ENCODE results near the gene SPRR2B.
"Not testable (repeated sequence)": the region's sequence is repeated elsewhere in the genome, so short reads cannot be mapped to it uniquely, and the experiment has no call there.

SPRR2B gene

DNA sequence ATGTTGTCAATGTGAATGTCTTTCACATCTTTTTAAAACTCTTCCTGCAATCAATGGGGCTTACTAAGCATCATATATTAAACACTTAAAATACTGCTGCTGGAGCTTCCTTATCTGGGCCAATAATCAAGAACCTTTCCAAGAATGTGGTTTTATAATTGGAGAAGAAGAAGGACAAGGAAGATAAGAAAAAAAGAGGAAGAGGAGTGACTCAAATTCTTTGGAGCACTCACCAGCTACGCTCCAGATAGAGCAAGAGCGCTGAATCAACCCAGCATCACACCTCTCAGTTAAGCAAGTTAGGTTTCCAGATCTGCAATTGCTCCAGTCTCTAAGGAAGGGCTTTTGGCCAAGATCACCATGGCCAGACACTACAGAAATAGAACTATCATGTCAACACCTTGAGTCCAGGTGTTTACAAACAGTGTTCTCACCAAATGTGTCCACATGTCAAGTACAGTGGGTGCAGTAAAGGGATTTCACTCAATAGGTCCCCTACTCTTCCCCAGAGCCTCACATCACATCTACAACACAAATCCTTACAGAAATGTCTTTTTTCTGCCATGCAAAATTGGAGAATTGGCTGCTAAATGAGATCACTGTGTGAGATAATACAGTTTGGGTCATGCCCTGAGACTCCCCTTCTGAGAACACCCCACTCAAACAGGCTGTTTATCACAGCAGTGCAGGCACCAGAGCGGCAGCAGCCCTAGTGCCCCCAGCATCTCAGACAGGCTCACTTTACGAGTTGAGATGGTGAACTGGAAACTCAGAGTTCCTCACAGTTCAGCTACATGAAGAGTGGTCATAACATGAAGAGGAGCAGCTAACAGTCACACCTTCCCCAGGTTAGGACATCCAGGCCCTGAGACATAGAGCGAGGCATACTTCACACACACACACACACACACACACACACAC, 1.7 kb upstream of the SPRR2B start:
- H3K36me3 ChIP-seq (ENCODE audit: control insufficient read depth, insufficient read depth, low read length): no peaks in the 10 kb centered on the region
- no peaks in the 10 kb centered on the region for H3K9me3 ChIP-seq (ENCODE audit: control insufficient read depth, low read length)
- no peak overlapping the region for H3K9ac ChIP-seq (ENCODE audit: low read length)
- no peaks in the 10 kb centered on the region for H3K27me3 ChIP-seq (ENCODE audit: control insufficient read depth, insufficient read depth, low read length)
- no peaks in the 10 kb centered on the region for H3K4me1 ChIP-seq (ENCODE audit: control insufficient read depth, insufficient read depth, low read length)
- H3K4me3 ChIP-seq (ENCODE audit: low read length): no peak overlapping the region

DNA sequence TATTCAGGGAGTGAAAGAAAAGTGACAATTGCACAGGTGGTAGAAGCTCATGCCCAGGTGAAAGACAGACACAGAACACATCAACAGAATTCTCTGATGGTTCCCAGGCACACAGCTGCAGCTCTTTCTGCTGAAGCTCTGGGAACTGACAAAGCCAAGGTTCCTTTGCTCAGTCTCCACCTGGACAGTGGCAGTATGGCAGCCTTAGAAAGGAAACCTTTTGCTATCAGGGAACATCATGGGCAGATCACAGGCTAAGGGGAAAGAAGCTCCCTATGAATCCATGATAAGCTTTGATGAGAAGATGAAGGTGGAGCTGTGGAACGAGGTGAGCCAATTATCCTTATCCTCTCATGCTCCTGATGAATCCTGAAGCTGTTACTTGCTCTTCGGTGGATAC, 1.2 kb downstream of the SPRR2B start:
- Histone ChIP-seq H3K9ac (ENCODE audit: low read length) (no peak overlapping the region), H3K4me3 (ENCODE audit: low read length) (no peak overlapping the region), H3K9me3 (ENCODE audit: control insufficient read depth, low read length) (no peaks in the 10 kb centered on the region), H3K27me3 (ENCODE audit: control insufficient read depth, insufficient read depth, low read length) (no peaks in the 10 kb centered on the region), H3K36me3 (ENCODE audit: control insufficient read depth, insufficient read depth, low read length) (no peaks in the 10 kb centered on the region), H3K4me1 (ENCODE audit: control insufficient read depth, insufficient read depth, low read length) (no peaks in the 10 kb centered on the region)

DNA sequence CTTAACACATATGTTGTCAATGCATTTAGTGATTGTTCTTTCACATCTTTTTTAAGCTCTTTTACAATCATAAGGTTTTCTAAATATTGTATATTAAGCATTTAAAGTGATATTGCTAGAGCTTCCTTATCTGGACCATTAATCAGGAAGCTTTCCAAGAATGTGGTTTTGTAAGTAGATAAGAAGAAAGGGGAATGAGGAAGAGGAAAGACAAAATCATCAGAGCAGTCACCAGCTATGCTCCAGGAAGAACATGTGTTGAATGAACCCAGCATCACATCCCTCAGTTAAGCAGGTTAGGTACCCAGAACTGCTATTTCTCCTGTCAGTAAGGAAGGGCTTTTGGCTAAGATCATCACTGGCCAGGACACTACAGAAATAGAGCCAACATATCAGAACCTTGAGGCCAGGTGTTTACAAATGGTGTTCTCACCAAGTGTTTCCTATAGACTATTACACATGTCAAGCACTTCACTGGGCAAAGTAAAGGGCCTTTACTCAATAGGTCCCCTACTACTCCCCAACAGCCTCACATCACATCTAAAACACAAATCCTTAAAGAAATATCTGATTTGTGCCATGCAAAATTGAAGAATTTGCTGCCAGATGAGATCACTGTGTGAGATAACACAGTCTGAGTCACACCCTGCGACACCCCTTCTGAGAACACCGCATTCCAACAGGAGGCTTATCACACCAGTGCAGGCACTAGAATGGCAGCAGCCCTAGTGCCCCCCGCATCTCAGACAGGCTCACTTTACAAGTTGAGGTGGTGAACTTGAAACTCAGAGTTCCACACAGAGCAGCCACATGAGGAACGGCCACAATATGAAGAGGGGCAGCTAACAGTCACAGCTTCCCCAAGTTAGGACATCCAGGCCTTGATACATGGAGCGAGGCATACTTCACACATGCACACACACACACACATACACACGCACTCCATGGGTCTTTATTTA, 12.3 kb downstream of the SPRR2B start:
- H3K4me3 ChIP-seq (ENCODE audit: low read length): no peak overlapping the region
- no peaks in the 10 kb centered on the region for H3K27me3 ChIP-seq (ENCODE audit: control insufficient read depth, insufficient read depth, low read length)
- no peak overlapping the region for H3K9ac ChIP-seq (ENCODE audit: low read length)
- H3K9me3 ChIP-seq (ENCODE audit: control insufficient read depth, low read length): no peaks in the 10 kb centered on the region
- H3K4me1 ChIP-seq (ENCODE audit: control insufficient read depth, insufficient read depth, low read length): no peaks in the 10 kb centered on the region
- H3K36me3 ChIP-seq (ENCODE audit: control insufficient read depth, insufficient read depth, low read length): no peaks in the 10 kb centered on the region

GRCh38 chr1:153058154-153058553, 13.3 kb downstream of the SPRR2B start:
- Histone ChIP-seq H3K36me3 (ENCODE audit: control insufficient read depth, insufficient read depth, low read length) (no peaks in the 10 kb centered on the region), H3K4me3 (ENCODE audit: low read length) (no peak overlapping the region), H3K9ac (ENCODE audit: low read length) (no peak overlapping the region), H3K9me3 (ENCODE audit: control insufficient read depth, low read length) (no peaks in the 10 kb centered on the region), H3K27me3 (ENCODE audit: control insufficient read depth, insufficient read depth, low read length) (no peaks in the 10 kb centered on the region), H3K4me1 (ENCODE audit: control insufficient read depth, insufficient read depth, low read length) (no peaks in the 10 kb centered on the region)

GRCh38 chr1:153057375-153057774, 14.0 kb downstream of the SPRR2B start, which contains the start of gene SPRR2A:
TSS of gene SPRR2A (minus strand) at chr1:153057512. CDS start at chr1:153056735, 777 bp downstream.
- no peaks in the 10 kb centered on the region for H3K27me3 ChIP-seq (ENCODE audit: control insufficient read depth, insufficient read depth, low read length)
- no peaks in the 10 kb centered on the region for H3K9me3 ChIP-seq (ENCODE audit: control insufficient read depth, low read length)
- H3K36me3 ChIP-seq (ENCODE audit: control insufficient read depth, insufficient read depth, low read length): no peaks in the 10 kb centered on the region
- no peak within 1 kb of the TSS for H3K4me3 ChIP-seq (ENCODE audit: low read length)
- H3K9ac ChIP-seq (ENCODE audit: low read length): no peak within 1 kb of the TSS
- H3K4me1 ChIP-seq (ENCODE audit: control insufficient read depth, insufficient read depth, low read length): no peaks in the 10 kb centered on the region

DNA sequence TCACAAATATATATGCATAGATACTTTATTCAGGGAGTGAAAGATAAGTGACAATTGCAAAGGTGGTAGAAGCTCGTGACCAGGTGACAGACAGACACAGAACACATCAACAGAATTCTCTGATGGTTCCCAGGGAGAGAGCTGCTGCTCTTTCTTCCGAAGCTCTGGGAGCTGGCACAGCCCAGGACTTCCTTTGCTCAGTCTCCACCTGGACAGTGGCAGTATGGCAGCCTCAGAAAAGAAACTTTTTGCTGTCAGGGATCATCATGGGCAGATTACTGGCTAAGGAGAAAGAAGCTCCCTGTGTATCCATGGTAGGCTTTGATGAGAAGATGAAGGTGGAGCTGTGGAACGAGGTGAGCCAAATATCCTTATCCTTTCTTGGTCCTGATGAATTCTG, 15.3 kb downstream of the SPRR2B start:
- not testable (repeated sequence) for H3K4me3 ChIP-seq (ENCODE audit: low read length); H3K27me3 ChIP-seq (ENCODE audit: control insufficient read depth, insufficient read depth, low read length); H3K9me3 ChIP-seq (ENCODE audit: control insufficient read depth, low read length); H3K9ac ChIP-seq (ENCODE audit: low read length); H3K36me3 ChIP-seq (ENCODE audit: control insufficient read depth, insufficient read depth, low read length); H3K4me1 ChIP-seq (ENCODE audit: control insufficient read depth, insufficient read depth, low read length)

DNA sequence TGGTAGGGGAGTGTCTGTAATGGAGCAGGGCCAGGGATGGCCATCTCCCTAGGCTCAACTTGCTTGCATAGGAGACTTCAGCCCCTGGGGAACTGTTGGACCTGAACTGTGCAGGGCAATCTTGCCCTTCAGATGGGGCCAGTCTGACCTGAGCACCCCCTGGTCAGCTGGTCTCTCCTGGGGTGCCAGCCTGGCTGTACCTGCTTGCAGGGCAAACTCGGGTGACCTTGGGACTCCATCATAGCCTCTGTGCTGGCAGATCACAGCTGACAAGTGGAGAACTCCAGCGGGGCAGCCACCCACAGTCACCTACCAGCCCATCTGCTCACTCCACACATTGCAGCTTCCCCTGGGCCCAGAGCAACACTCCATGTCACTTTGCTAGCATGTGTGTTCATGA, 22.2 kb downstream of the SPRR2B start:
- H3K4me1 ChIP-seq (ENCODE audit: control insufficient read depth, insufficient read depth, low read length): no peaks in the 10 kb centered on the region
- H3K9ac ChIP-seq (ENCODE audit: low read length): no peak overlapping the region
- H3K9me3 ChIP-seq (ENCODE audit: control insufficient read depth, low read length): no peaks in the 10 kb centered on the region
- no peaks in the 10 kb centered on the region for H3K27me3 ChIP-seq (ENCODE audit: control insufficient read depth, insufficient read depth, low read length)
- H3K4me3 ChIP-seq (ENCODE audit: low read length): no peak overlapping the region
- H3K36me3 ChIP-seq (ENCODE audit: control insufficient read depth, insufficient read depth, low read length): no peaks in the 10 kb centered on the region

DNA sequence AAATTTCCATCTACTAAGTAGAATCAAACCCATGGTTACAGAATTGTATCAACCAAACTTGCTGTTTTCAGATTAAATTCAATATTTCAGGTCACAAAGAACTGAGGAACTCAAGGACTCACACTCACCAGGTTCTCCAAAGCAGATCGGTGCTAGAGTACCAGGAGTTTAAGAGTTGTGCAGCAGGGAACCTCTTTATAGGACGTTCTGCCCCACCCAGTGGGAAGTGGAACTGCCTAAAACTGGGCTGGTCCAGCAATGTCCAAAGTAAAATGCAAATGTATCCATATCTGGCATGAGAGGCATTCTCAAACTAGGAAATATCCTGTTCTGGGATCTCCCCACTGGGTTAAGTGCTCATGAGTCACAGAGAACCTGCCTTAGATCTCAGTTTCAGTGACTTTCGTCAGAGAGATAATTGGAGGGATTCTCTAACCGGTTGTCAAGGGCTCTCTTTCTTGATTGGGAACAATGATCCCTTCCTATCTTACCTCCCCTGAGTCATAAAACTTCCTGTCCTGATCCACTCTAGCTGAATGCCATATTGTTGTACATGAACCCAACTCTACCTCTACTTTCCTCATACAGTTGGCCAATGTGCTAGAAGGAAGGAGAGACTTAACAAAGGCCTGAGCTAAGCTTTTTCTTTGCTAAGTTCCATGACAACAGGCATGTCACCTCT, 30.3 kb downstream of the SPRR2B start, which contains the start of gene SPRR2D:
Gene SPRR2D (minus strand): TSS at position 171 of the 682 bp plus-strand sequence. CDS start 774 bp downstream, outside the sequence.
- H3K9me3 ChIP-seq (ENCODE audit: control insufficient read depth, low read length): no peaks in the 10 kb centered on the region
- no peaks in the 10 kb centered on the region for H3K4me1 ChIP-seq (ENCODE audit: control insufficient read depth, insufficient read depth, low read length)
- no peaks in the 10 kb centered on the region for H3K36me3 ChIP-seq (ENCODE audit: control insufficient read depth, insufficient read depth, low read length)
- H3K4me3 ChIP-seq (ENCODE audit: low read length): no peak within 1 kb of the TSS
- no peaks in the 10 kb centered on the region for H3K27me3 ChIP-seq (ENCODE audit: control insufficient read depth, insufficient read depth, low read length)
- no peak within 1 kb of the TSS for H3K9ac ChIP-seq (ENCODE audit: low read length)

DNA sequence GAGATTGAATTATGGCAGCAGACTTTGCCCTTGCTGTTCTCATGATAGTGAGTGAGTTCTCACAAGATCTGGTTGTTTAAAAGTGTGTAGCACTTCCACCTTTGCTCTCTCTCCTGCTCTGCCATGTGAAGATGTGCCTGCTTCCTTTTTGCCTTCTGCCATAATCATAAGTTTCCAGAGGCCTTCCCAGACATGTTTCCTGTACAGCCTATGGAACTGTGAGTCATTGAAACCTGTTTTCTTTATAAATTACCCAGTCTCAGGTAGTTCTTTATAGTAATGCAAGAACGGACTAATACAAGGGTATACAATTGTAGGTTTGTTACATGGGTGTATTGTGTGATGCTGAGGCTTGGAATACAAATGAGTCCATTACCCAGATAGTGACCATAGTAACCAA, 36.2 kb downstream of the SPRR2B start:
- H3K27me3 ChIP-seq (ENCODE audit: control insufficient read depth, insufficient read depth, low read length): no peaks in the 10 kb centered on the region
- no peak overlapping the region for H3K9ac ChIP-seq (ENCODE audit: low read length)
- H3K4me1 ChIP-seq (ENCODE audit: control insufficient read depth, insufficient read depth, low read length): no peaks in the 10 kb centered on the region
- H3K9me3 ChIP-seq (ENCODE audit: control insufficient read depth, low read length): no peaks in the 10 kb centered on the region
- no peaks in the 10 kb centered on the region for H3K36me3 ChIP-seq (ENCODE audit: control insufficient read depth, insufficient read depth, low read length)
- no peak overlapping the region for H3K4me3 ChIP-seq (ENCODE audit: low read length)

- H3K36me3 ChIP-seq (ENCODE audit: control insufficient read depth, insufficient read depth, low read length): no peaks in the 10 kb centered on the region
- H3K9ac ChIP-seq (ENCODE audit: low read length): no peak overlapping the region
- no peak overlapping the region for H3K4me3 ChIP-seq (ENCODE audit: low read length)
- H3K4me1 ChIP-seq (ENCODE audit: control insufficient read depth, insufficient read depth, low read length): no peaks in the 10 kb centered on the region
- H3K27me3 ChIP-seq (ENCODE audit: control insufficient read depth, insufficient read depth, low read length): no peaks in the 10 kb centered on the region
- H3K9me3 ChIP-seq (ENCODE audit: control insufficient read depth, low read length): no peaks in the 10 kb centered on the region
Observed at GRCh38 chr1:153032677-153033308, 38.6 kb downstream of the SPRR2B start.

- H3K36me3 ChIP-seq (ENCODE audit: control insufficient read depth, insufficient read depth, low read length): no peaks in the 10 kb centered on the region
- no peaks in the 10 kb centered on the region for H3K4me1 ChIP-seq (ENCODE audit: control insufficient read depth, insufficient read depth, low read length)
- no peak overlapping the region for H3K4me3 ChIP-seq (ENCODE audit: low read length)
- no peak overlapping the region for H3K9ac ChIP-seq (ENCODE audit: low read length)
- no peaks in the 10 kb centered on the region for H3K27me3 ChIP-seq (ENCODE audit: control insufficient read depth, insufficient read depth, low read length)
- no peaks in the 10 kb centered on the region for H3K9me3 ChIP-seq (ENCODE audit: control insufficient read depth, low read length)
Observed at GRCh38 chr1:153032073-153032472, 39.3 kb downstream of the SPRR2B start.
